HG03280 (cell line): Measurements from ENCODE around the gene ACER2.
"Not testable (repeated sequence)": the region's sequence is repeated elsewhere in the genome, so short reads cannot be mapped to it uniquely, and the experiment has no call there.

Experiments used
- ATAC-seq: cut with Tn5 transposase; IDR thresholded peaks from one replicate; pipeline ENCODE4 v1.9.1; 2021; ENCODE audit warnings: mild to moderate bottlenecking, moderate library complexity; ENCODE audit not compliant: unreplicated experiment

The ACER2 gene

DNA sequence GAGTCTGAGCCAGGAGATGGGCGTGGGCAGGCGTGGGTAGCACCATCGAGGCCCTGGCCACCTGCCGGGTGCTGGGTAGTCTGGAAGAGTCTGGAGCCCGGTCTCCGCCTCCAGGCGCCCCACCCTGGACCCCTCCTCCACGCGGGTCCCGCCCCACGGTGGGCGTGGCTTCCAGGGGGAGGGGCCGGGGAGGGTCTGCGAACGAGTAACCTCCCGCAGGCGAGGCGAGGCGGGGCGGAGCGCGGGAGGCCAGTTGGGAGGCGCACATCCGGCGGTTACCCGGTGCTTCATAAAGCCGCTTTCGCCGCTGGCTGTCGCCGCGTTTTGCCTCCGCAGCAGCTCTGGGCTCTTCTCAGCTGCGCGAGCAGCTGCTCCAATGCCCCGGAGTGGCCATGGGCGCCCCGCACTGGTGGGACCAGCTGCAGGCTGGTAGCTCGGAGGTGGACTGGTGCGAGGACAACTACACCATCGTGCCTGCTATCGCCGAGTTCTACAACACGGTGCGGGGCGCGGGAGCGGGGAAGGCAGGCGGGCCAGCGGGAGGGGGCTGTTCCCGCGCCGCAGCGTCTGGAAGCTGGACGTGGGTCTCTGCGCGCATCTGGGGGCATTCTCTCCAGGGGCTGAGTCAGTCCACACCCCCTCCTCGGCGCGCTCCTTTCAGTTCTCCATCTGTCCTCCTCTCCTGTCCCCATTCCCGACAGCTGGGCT is at the start of gene ACER2:
TSS of gene ACER2 (plus strand) at position 317 of the 708 bp plus-strand sequence. CDS start at position 393, 76 bp downstream.
- peak; percentile 96 for ATAC-seq

DNA sequence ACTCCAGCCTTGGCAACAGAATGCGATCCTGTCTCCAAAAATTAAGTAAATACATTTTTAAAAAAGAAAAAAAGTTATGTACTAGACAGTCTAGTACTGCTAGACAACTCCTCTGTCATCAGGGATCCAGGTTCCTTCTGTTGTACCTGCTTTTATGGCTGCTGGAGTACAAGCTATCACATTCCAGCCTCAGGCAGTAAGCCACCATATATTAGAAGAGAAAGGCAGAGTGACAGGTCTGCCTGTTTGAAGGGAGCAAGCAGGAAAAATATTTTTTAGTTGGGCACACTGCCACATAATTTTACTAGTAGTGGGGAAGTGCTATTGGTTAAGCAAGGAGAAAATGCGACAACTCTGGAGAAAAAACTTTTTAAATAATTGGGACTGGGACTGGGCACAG is 39.7 kb upstream of the ACER2 start:
- no peak for ATAC-seq

- ATAC-seq, result no peak
Measured at GRCh38 chr9:19371942-19372341, 36.9 kb upstream of the ACER2 start.

DNA sequence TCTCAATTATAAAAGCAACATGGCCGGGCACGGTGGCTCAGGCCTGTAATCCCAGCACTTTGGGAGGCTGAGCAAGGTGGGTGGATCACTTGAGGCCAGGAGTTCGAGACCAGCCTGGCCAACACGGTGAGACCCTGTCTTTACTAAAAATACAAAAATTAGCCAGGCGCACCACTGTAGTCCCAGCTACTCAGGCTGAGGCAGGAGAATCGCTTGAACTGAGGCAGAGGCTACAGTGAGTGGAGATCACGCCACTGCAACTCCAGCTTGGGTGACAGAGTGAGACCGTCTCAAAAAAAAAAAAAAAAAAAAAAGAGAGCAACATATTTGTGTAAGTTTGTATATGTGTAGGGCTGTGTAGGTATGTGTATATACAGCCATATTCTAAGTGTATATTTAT is 36.2 kb upstream of the ACER2 start:
- no peak for ATAC-seq

DNA sequence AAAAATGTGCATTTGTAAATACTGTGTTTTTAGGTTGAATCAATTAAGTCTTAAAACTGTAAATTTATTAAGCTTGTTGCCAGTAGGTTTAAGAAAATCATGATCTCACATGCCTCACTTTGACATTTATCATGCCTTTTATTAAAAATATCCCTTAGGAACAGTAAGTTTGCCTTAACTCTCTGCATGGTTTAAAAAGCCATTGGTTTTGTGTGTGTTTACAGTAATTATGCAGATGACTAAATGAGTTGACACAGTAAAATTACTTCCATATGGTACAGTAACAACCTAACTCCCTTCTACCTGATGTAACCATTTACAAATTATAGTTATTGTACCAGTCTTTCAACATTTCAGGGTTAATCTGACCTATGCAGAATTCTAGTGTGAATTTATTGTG is 35.3 kb upstream of the ACER2 start:
- ATAC-seq, result no peak

DNA sequence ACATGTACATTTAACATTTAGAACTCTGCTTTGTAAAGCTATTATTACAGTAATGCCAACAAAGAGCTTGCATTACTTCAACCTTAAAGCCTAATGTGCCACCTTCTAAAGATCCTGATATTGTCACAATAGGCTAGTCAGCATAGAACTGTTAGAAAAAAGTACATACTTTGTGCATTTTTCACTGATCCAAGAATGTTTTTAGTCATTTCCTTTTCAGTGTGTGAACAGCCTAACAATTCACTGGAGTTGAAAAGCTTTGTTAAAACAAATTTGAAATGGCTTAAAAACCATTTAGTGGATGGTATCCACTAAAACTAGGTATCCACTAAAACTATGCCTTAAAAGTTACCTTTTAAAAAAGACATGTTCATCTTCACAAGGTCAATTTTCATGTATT is 33.3 kb upstream of the ACER2 start:
- no peak for ATAC-seq

GRCh38 chr9:19376931-19377330 is 31.9 kb upstream of the ACER2 start:
- no peak for ATAC-seq

GRCh38 chr9:19378164-19378563 is 30.6 kb upstream of the ACER2 start:
- no peak for ATAC-seq

DNA sequence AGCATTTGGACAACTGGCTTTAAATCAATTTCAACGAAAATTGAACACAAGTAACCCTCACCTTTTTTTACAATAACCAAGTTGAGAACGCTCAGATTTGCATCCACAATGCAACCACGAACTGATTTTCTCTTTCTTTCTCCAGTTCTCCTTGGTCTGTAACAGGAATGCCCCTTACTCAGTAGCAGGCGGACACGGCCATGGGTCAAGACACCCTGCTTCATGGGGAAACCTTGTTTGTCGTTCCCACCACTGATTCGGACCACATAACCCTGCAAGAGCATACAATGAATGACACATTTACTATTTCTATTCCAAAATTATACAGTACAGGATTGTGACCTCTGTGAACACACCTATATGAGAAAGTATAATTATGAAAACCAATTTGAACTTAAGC is 30.2 kb upstream of the ACER2 start:
- no peak for ATAC-seq

GRCh38 chr9:19379283-19379682 is 29.5 kb upstream of the ACER2 start:
- ATAC-seq, result no peak

GRCh38 chr9:19379697-19380046 is 29.1 kb upstream of the ACER2 start:
- peak; percentile 36 for ATAC-seq

- ATAC-seq, result no peak
Measured at GRCh38 chr9:19380826-19381075, 28.1 kb upstream of the ACER2 start.

GRCh38 chr9:19381656-19382055 is 27.2 kb upstream of the ACER2 start:
- no peak for ATAC-seq

DNA sequence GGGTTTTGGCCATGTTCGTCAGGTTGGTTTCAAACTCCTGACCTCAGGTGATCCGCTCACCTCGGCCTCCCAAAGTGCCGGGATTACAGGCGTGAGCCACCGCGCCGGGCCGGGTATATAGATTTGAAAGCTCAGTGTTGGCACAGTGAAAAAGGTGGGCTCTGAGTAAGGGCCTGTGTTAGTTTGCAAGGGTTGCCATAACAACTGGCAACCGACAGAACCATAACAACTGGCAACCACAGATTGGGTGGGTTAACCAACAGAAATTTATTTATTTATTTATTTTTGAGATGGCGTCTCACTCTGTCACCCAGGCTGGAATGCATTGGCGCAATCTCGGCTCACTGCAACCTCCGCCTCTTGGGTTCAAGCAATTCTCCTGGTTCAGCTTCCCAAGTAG is 23.6 kb upstream of the ACER2 start:
- not testable (repeated sequence) for ATAC-seq

- ATAC-seq, result no peak
Measured at GRCh38 chr9:19385786-19386501, 22.9 kb upstream of the ACER2 start.

DNA sequence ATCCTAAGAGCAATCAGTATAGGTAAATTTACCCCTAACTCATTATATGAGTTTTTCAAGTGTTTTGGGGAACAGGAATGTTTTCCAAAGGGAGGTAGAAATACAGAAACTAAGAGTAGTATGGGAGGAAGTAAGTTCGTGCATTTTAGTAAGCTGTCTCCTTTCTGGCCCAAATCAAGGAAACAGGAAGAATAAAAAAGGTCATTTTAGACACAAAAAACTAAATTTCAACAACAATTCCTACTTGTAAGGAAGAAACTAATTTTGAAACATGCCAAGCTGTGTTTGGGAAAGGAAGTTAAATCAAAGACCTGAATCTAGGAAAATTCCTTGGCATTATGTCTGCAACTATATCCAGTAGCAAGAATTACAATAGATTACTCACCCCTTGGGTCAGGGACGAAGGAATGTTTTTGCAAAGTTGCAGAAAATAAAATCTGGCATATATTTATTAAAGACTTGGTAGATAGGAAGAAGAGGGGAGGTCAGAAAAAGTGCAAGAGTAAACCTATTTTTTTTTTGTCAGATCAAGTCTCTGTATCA is 22.2 kb upstream of the ACER2 start:
- ATAC-seq, result no peak

- ATAC-seq, result no peak
Measured at GRCh38 chr9:19387317-19387716, 21.5 kb upstream of the ACER2 start.

- not testable (repeated sequence) for ATAC-seq
Measured at GRCh38 chr9:19389539-19389938, 19.3 kb upstream of the ACER2 start.

DNA sequence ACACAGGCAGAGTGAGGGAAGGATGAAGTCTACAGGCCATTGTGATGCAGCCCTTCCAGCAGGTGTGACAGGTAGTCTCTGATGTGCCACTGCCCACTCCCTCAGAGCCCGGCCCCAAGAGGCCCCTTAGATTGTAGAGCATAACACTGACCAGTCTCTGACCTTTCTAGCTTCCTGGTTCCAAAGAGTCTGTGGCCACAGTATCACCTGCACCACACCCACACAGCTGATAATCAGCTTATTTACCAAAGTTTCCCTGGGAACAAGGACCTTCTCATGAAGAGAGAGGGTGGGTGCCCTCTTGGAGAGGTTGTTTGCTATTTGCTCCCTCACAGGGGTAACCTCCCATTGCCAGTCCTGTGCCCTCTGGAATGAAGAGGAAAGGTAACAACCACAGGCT is 11.0 kb upstream of the ACER2 start:
- no peak for ATAC-seq

- not testable (repeated sequence) for ATAC-seq
Measured at GRCh38 chr9:19403231-19403630, 5.6 kb upstream of the ACER2 start.

DNA sequence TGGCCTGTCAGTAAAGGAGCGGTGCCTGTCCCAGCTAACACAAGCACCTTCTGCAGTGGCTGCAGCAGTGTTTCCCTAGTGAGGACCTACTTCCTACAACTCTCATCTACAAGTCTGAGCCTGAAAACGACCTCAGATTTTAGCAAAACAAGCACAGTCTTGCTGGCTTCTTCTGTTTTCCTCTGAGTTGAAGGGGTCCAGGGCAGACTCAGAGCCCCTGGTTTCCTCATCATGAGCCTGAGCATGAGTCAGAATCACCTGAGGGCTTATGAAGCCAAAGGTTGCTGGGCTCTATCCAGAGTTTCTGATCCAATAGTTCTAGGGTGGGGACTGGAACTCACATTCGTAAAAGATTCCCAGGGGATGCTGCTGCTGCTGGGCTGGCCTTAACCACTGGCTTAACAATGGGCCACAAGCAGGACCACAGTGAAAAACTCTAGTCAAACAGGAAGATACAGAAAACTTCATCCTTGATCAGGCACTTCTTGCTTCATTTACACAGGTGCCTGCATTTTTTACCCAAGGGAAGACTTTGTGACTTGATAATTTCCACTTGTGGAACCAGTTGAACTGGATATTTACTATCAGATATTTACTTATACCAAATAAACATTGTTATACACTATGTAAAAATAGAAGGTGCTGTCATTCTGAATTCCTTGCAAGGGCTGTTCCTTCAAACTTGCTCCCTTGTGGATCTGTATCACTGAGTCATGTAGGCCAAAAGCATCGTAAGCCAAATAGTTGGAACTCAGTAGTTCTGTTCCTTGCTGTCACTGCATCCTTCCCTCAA is 4.3 kb upstream of the ACER2 start:
- ATAC-seq, result no peak

DNA sequence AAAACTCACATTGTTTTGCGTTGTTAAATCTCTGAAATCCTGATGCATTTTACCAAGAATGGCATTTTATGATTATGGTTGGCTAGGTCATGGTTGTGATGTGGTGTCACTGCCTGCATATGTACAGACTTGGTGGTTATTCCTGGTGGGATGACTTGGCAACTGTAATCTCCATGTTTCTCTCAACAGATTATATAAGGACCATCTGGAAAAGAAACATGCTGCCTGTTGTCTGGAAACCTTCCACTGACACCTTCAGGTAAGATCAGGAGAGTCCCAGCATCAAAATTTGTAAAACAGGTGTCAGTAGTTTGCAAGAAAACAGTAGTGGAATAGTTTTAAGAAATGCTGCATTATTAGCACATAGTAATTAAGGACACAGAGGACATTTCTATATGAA is 3.0 kb upstream of the ACER2 start:
- ATAC-seq, result no peak
